ENCODE measurements around the gene C1QTNF6. TPM values are rescaled to one million over a fixed set of nuclear protein-coding genes. Genes with fewer than 3 reads are reported as not detected.
A peak's percentile ranks its signal among the peaks of the same experiment; 100 is the strongest.

C1QTNF6 gene
- polyA plus RNA-seq, 1 of the 3 experiments (the other 2 are of a cell fraction) = 47.7 TPM

- H3F3A ChIP-seq (replicated peaks; ENCODE audit: insufficient read depth) = no peaks in the 10 kb centered on the region
- POLR2A ChIA-PET = no interaction called here
- no peak overlapping the region for H3K9ac ChIP-seq
- H3K4me3 ChIP-seq (ENCODE audit: low read depth in 2 of 2, low read length in 1 of 2) = no peak overlapping the region
- DNase-seq = no peak
- H3K79me2 ChIP-seq (ENCODE audit: insufficient read depth) = no peaks in the 10 kb centered on the region
- no peaks in the 10 kb centered on the region for H3K9me2 ChIP-seq
- WGBS (ENCODE audit: low lambda C conversion rate) = no CpG with 5 or more reads among the region's 2 CpGs
- no peaks in the 10 kb centered on the region for H3K36me3 ChIP-seq (replicated peaks in 1 of 2; ENCODE audit: control insufficient read depth in 1 of 2, insufficient read depth in 2 of 2, low read length in 1 of 2)
- CTCF ChIA-PET = interaction anchor here (1.0 to 8.0 kb wide), 5 partner anchors 15 to 106 kb away, joined by 3 to 156 read pairs (median 3); no protein-coding TSS in a partner anchor
- peaks cover 0 to 13% of the 10 kb centered on the region in 2 experiments; a peak in 1 of 4 replicates for H3K4me1 ChIP-seq (ENCODE audit: control insufficient read depth in 1 of 2, insufficient read depth in 2 of 2, low read depth in 1 of 2, low read length in 1 of 2)
- H3K9me3 ChIP-seq = no peaks in the 10 kb centered on the region
- peak; percentile 40; the same call in 1 of the 2 replicates for TF ChIP-seq USF1 (IDR thresholded peaks at IDR 0.05; ENCODE audit: borderline replicate concordance, low read depth)
- TF ChIP-seq IRF3 (IDR thresholded peaks at IDR 0.05; ENCODE audit: low read depth, low read length) = no peak
- H4K20me1 ChIP-seq (ENCODE audit: insufficient read depth) = no peaks in the 10 kb centered on the region
- H3K27me3 ChIP-seq (ENCODE audit: insufficient read depth) = no peaks in the 10 kb centered on the region
- no peak overlapping the region for H3K27ac ChIP-seq (ENCODE audit: low read depth in 2 of 2, low read length in 1 of 2)
- H3K4me2 ChIP-seq = no peak overlapping the region
- H2AFZ ChIP-seq (ENCODE audit: low read depth) = no peak overlapping the region
These were observed 26.6 kb downstream of the C1QTNF6 start for GRCh38 chr22:37161443-37161842.

GRCh38 chr22:37160027-37160426 is 28.0 kb downstream of the C1QTNF6 start:
- ChIA-PET CTCF (interaction anchor here (1.5 to 1.6 kb wide), 2 partner anchors 37 to 39 kb away, joined by 4 to 7 read pairs; no protein-coding TSS in a partner anchor), POLR2A (no interaction called here)
- Histone ChIP-seq H3K9me2 (no peaks in the 10 kb centered on the region), H3K9ac (no peak overlapping the region), H2AFZ (ENCODE audit: low read depth) (no peak overlapping the region), H4K20me1 (ENCODE audit: insufficient read depth) (no peaks in the 10 kb centered on the region), H3K36me3 (replicated peaks in 1 of 2; ENCODE audit: control insufficient read depth in 1 of 2, insufficient read depth in 2 of 2, low read length in 1 of 2) (no peaks in the 10 kb centered on the region), H3K4me3 (ENCODE audit: low read depth in 2 of 2, low read length in 1 of 2) (no peak overlapping the region), H3K27ac (ENCODE audit: low read depth in 2 of 2, low read length in 1 of 2) (no peak overlapping the region), H3K27me3 (ENCODE audit: insufficient read depth) (no peaks in the 10 kb centered on the region), H3K4me2 (no peak overlapping the region), H3F3A (replicated peaks; ENCODE audit: insufficient read depth) (no peaks in the 10 kb centered on the region), H3K9me3 (no peaks in the 10 kb centered on the region), H3K4me1 (ENCODE audit: control insufficient read depth in 1 of 2, insufficient read depth in 2 of 2, low read depth in 1 of 2, low read length in 1 of 2) (no peaks in the 10 kb centered on the region; a peak in 1 of 4 replicates), H3K79me2 (ENCODE audit: insufficient read depth) (no peaks in the 10 kb centered on the region)
- DNase-seq = no peak
- WGBS (ENCODE audit: low lambda C conversion rate) = 70% methylated on average over 3 of the region's 6 CpGs
- no peak for TF ChIP-seq CTCF (IDR thresholded peaks at IDR 0.05)
- TF ChIP-seq IRF3 (IDR thresholded peaks at IDR 0.05; ENCODE audit: low read depth, low read length) = no peak
- no peak for TF ChIP-seq GATA2 (CRISPR knock-in tag; IDR thresholded peaks at IDR 0.05)
- no peak for TF ChIP-seq YY1 (IDR thresholded peaks at IDR 0.05; ENCODE audit: low read depth)
- no peak for TF ChIP-seq USF2 (IDR thresholded peaks at IDR 0.05; ENCODE audit: borderline replicate concordance, low read depth, low read length)
- TF ChIP-seq FOXJ3 (CRISPR knock-in tag; IDR thresholded peaks at IDR 0.05) = no peak
- no peak for TF ChIP-seq MEF2A (IDR thresholded peaks at IDR 0.05; ENCODE audit: borderline replicate concordance, low read depth)
- TF ChIP-seq JUND (IDR thresholded peaks at IDR 0.05) = no peak
- no peak for TF ChIP-seq SIN3A (IDR thresholded peaks at IDR 0.05; ENCODE audit: borderline replicate concordance, low read depth, low read length)
- no peak for TF ChIP-seq FOXM1 (IDR thresholded peaks at IDR 0.05; ENCODE audit: low read depth)
- TF ChIP-seq RAD21 (IDR thresholded peaks at IDR 0.05; ENCODE audit: low read length) = no peak
- TF ChIP-seq EZH2phosphoT487 (IDR thresholded peaks at IDR 0.05; ENCODE audit: borderline replicate concordance, low read depth) = no peak
- no peak for TF ChIP-seq TCF12 (IDR thresholded peaks at IDR 0.05)
